B cell (primary cell): ENCODE data around the gene CCR6. TPM values are rescaled to one million over a fixed set of nuclear protein-coding genes. Genes with fewer than 3 reads are reported as not detected.

ENCODE experiments used
- ATAC-seq: fragments of 200-7000 bp; cut with Tn5 transposase; one replicate; pipeline ENCODE4 v1.10.0; 2021; ENCODE audit warnings: low read depth, mild to moderate bottlenecking, moderate number of reproducible peaks, moderate library complexity
- CTCF ChIA-PET: fragments of 350-600 bp; sonication (Branson Sonifier 250); formaldehyde crosslinking; loops from one replicate; lab custom pipeline; 2021; ENCODE audit warnings: antibody characterized with exemption, inconsistent platforms; lab: Charles Lee
- POLR2A ChIA-PET: fragments of 350-600 bp; sonication (Branson Sonifier 250); formaldehyde crosslinking; loops from one replicate; lab custom pipeline; 2021; ENCODE audit warnings: antibody characterized with exemption; lab: Charles Lee
- DNase-seq: peaks from one replicate; pipeline ENCODE4 v3.0.0; 2013
- H2AFZ ChIP-seq: 2 replicates; pipeline ENCODE4 v1.6.1; 2012; ENCODE audit warnings: mild to moderate bottlenecking, low read depth, low read length; ENCODE audit not compliant: insufficient read depth, poor library complexity, severe bottlenecking
- H3K27ac ChIP-seq, 2 donors: 1 replicate in 1 of 2; 2 replicates in 1 of 2; pipeline ENCODE4 v1.5.1; 2012 to 2013; ENCODE audit warnings: low read length in 2 of 2, mild to moderate bottlenecking in 2 of 2, moderate library complexity in 1 of 2
- H3K27me3 ChIP-seq, 4 experiments: fragments of 200-600 bp in 1 of 4; sonication (generic) in 1 of 4; replicated peaks in 1 of 4; 1 replicate in 2 of 4; 2 replicates in 2 of 4; pipeline versions ENCODE4 v1.6.1 to v1.7.0; 2013 to 2016; ENCODE audit warnings: low read length in 3 of 4, mild to moderate bottlenecking in 2 of 4, mixed read lengths in 1 of 4, moderate library complexity in 1 of 4; ENCODE audit not compliant: insufficient read depth in 4 of 4, control insufficient read depth in 3 of 4; ENCODE audit errors: control extremely low read depth in 1 of 4
- H3K36me3 ChIP-seq, 2 experiments: replicated peaks in 1 of 2; 1 replicate in 1 of 2; 2 replicates in 1 of 2; pipeline versions ENCODE4 v1.6.1 to v1.7.1; 2013; ENCODE audit warnings: low read length in 1 of 2; ENCODE audit not compliant: insufficient read depth in 2 of 2, control insufficient read depth in 1 of 2; ENCODE audit errors: control extremely low read depth in 1 of 2, extremely low read depth in 1 of 2
- H3K4me1 ChIP-seq, 2 donors: fragments of 200-600 bp in 1 of 2; sonication (generic) in 1 of 2; 1 replicate in 1 of 2; 2 replicates in 1 of 2; pipeline versions ENCODE4 v1.5.1 to v1.6.1; 2013 to 2017; ENCODE audit warnings: low read length in 2 of 2; ENCODE audit not compliant: control insufficient read depth in 2 of 2, insufficient read depth in 2 of 2
- H3K4me2 ChIP-seq: replicated peaks from 2 replicates; pipeline ENCODE3; 2012; ENCODE audit warnings: mild to moderate bottlenecking, low read depth, low read length; ENCODE audit not compliant: poor library complexity, severe bottlenecking
- H3K4me3 ChIP-seq, 5 experiments: fragments of 200-600 bp in 1 of 5; sonication (generic) in 1 of 5; 1 replicate in 3 of 5; 2 replicates in 2 of 5; pipeline versions ENCODE4 v1.5.1 to v1.7.0; 2011 to 2016; ENCODE audit warnings: low read length in 4 of 5, mild to moderate bottlenecking in 4 of 5, low read depth in 2 of 5, control low read depth in 1 of 5, moderate library complexity in 1 of 5; ENCODE audit not compliant: insufficient read depth in 1 of 5; ENCODE audit errors: control extremely low read depth in 1 of 5, extremely low read depth in 1 of 5
- H3K79me2 ChIP-seq: fragments of 200-600 bp; sonication (generic); one replicate; pipeline ENCODE4 v1.6.0; 2016; ENCODE audit warnings: low read length; ENCODE audit not compliant: control insufficient read depth, insufficient read depth
- H3K9ac ChIP-seq: fragments of 200-600 bp; sonication (generic); 2 replicates; pipeline ENCODE4 v1.6.1; 2017; ENCODE audit warnings: mild to moderate bottlenecking, low read length, moderate library complexity
- H3K9me3 ChIP-seq, 3 donors: one replicate each; pipeline versions ENCODE4 v1.6.1 to v1.7.1; 2013; ENCODE audit warnings: low read length in 2 of 3; ENCODE audit not compliant: control insufficient read depth in 2 of 3, insufficient read depth in 1 of 3; ENCODE audit errors: control extremely low read depth in 1 of 3
- H4K20me1 ChIP-seq: 2 replicates; pipeline ENCODE4 v1.6.0; 2012; ENCODE audit warnings: mild to moderate bottlenecking, low read length; ENCODE audit not compliant: insufficient read depth, control insufficient read depth, poor library complexity, severe bottlenecking
- H3K27ac Mint-ChIP-seq: one replicate; pipeline ENCODE4 v1.8.0; 2021; ENCODE audit warnings: mixed read lengths
- H3K27me3 Mint-ChIP-seq: one replicate; pipeline ENCODE4 v1.8.0; 2021; ENCODE audit warnings: mixed read lengths
- H3K4me1 Mint-ChIP-seq: one replicate; pipeline ENCODE4 v1.8.0; 2021; ENCODE audit warnings: mixed read lengths
- H3K4me3 Mint-ChIP-seq: one replicate; pipeline ENCODE4 v1.8.0; 2021; ENCODE audit warnings: mixed read lengths
- H3K9me3 Mint-ChIP-seq: one replicate; pipeline ENCODE4 v1.8.0; 2022; ENCODE audit warnings: mixed read lengths; ENCODE audit not compliant: insufficient read depth
- CTCF ChIP-seq: fragments of 200-600 bp; IDR thresholded peaks from one replicate; pipeline ENCODE4 v1.8.0; 2022; ENCODE audit warnings: antibody characterized with exemption, mild to moderate bottlenecking
- EZH2 ChIP-seq: IDR thresholded peaks from 2 replicates; pipeline ENCODE4 v1.6.1; 2012; ENCODE audit warnings: borderline replicate concordance, low read depth, mild to moderate bottlenecking, moderate library complexity, low read length; ENCODE audit not compliant: insufficient read depth, poor library complexity, severe bottlenecking
- WGBS: methylation state at CpG from one replicate; pipeline ENCODE4 v1.1.5; 2013; ENCODE audit warnings: missing lambda C conversion rate; ENCODE audit not compliant: insufficient coverage; 5-methylcytosine and 5-hydroxymethylcytosine counted together
- intact Hi-C: fragments of 100-400 bp; cut with micrococcal nuclease; formaldehyde crosslinking; loops from one replicate; pipeline ENCODE4 v1.10.0; 2022
- polyA plus RNA-seq: library from polyadenylated mRNA; depleted of rRNA; stranded (reverse); fragments of >200 nt; gene quantifications from 2 replicates; pipeline ENCODE4 v1.2.3, GENCODE V29; 2012
- total RNA-seq, 2 donors: library from RNA; stranded (reverse); fragments of 120-200 nt in 1 of 2; gene quantifications; 1 replicate in 1 of 2; 2 replicates in 1 of 2; pipeline versions ENCODE4 v1.2.3 to v1.2.4, GENCODE V29; 2013 to 2022

The CCR6 gene
- total and polyA plus RNA-seq, 2 donors (not counting 1 experiment from before 2014, with no cell fraction given): 18.2 to 30.9 TPM

GRCh38 chr6:167137881-167138280, 15.0 kb downstream of the CCR6 start:
- H3K36me3 ChIP-seq: peaks cover 2 to 57% of the 10 kb centered on the region in 2 experiments
- H3K27me3 ChIP-seq: no peaks in the 10 kb centered on the region
- ATAC-seq: no peak
- peaks cover 85% of the 10 kb centered on the region for H3K4me1 Mint-ChIP-seq
- H3K9me3 Mint-ChIP-seq: no peaks in the 10 kb centered on the region
- H3K9ac ChIP-seq: no peak overlapping the region
- peaks cover 36 to 52% of the 10 kb centered on the region in 2 donors for H3K4me1 ChIP-seq
- H3K27ac Mint-ChIP-seq: peak overlapping the region; percentile 96
- intact Hi-C loops: no loop called here
- TF ChIP-seq EZH2: no peak
- TF ChIP-seq CTCF: no peak
- H3K9me3 ChIP-seq: no peaks in the 10 kb centered on the region
- H2AFZ ChIP-seq: no peak overlapping the region
- H3K4me3 ChIP-seq: no peak overlapping the region
- peaks cover 83% of the 10 kb centered on the region for H3K79me2 ChIP-seq
- WGBS: 88% methylated on average over 4 of the region's 6 CpGs
- peaks cover 29% of the 10 kb centered on the region for H4K20me1 ChIP-seq
- ChIA-PET POLR2A (interaction anchor here (0.5 to 1.8 kb wide), 4 partner anchors 13 to 182 kb away, joined by 4 to 8 read pairs (median 7); partner anchors contain the start of genes CEP43 and RNASET2), CTCF (interaction anchor here (1.5 to 21.7 kb wide), 9 partner anchors 14 to 363 kb away, joined by 3 to 437 read pairs (median 28); partner anchors contain the start of genes CCR6 and CEP43)
- no peak overlapping the region for H3K4me3 Mint-ChIP-seq
- DNase-seq: no peak
- no peak overlapping the region for H3K4me2 ChIP-seq
- peak overlapping the region in 1 of 2 donors; percentile 68 for H3K27ac ChIP-seq
- no peaks in the 10 kb centered on the region for H3K27me3 Mint-ChIP-seq

- Histone ChIP-seq H3K9ac (no peak overlapping the region), H4K20me1 (peaks cover 20% of the 10 kb centered on the region), H3K27ac (peak overlapping the region in 1 of 2 donors; percentile 68), H3K4me3 (no peak overlapping the region), H3K9me3 (no peaks in the 10 kb centered on the region), H3K4me2 (no peak overlapping the region), H3K27me3 (no peaks in the 10 kb centered on the region), H2AFZ (no peak overlapping the region), H3K79me2 (peaks cover 86% of the 10 kb centered on the region), H3K36me3 (peaks cover 0 to 47% of the 10 kb centered on the region in 2 experiments), H3K4me1 (peaks cover 32 to 43% of the 10 kb centered on the region in 2 donors)
- TF ChIP-seq CTCF (peak; percentile 12), EZH2 (no peak)
- no peak overlapping the region for H3K4me3 Mint-ChIP-seq
- H3K27ac Mint-ChIP-seq: peak overlapping the region; percentile 92
- H3K27me3 Mint-ChIP-seq: no peaks in the 10 kb centered on the region
- WGBS: no CpG with 5 or more reads among the region's 4 CpGs
- H3K9me3 Mint-ChIP-seq: no peaks in the 10 kb centered on the region
- POLR2A ChIA-PET: interaction anchor here (0.7 to 2.8 kb wide), 8 partner anchors 16 to 49 kb away, joined by 3 to 21 read pairs (median 4); partner anchors contain the start of gene CCR6
- intact Hi-C loops: loop anchor here (1.0 kb wide), 2 partner anchors 8 to 25 kb away; no protein-coding TSS in a partner anchor
- peaks cover 77% of the 10 kb centered on the region for H3K4me1 Mint-ChIP-seq
- ATAC-seq: no peak
- CTCF ChIA-PET: interaction anchor here (0.8 to 21.7 kb wide), 15 partner anchors 13 to 365 kb away, joined by 4 to 437 read pairs (median 28); partner anchors contain the start of genes CCR6, CEP43 and RNASET2
- no peak for DNase-seq
Observed at GRCh38 chr6:167139761-167140160, 16.9 kb downstream of the CCR6 start.
